HUES6 (cell line): ENCODE results near the gene HMGB4.

ENCODE experiments used
- H3K27ac ChIP-seq: 2 replicates; pipeline ENCODE4 v1.7.0; 2013; ENCODE audit warnings: low read depth, mild to moderate bottlenecking, low read length, inconsistent platforms
- H3K27me3 ChIP-seq: 2 replicates; pipeline ENCODE4 v1.6.1; 2013; ENCODE audit warnings: low read length; ENCODE audit not compliant: control insufficient read depth, insufficient read depth
- H3K36me3 ChIP-seq: 2 replicates; pipeline ENCODE4 v1.6.1; 2013; ENCODE audit warnings: low read length; ENCODE audit not compliant: control insufficient read depth, insufficient read depth
- H3K4me1 ChIP-seq: 2 replicates; pipeline ENCODE4 v1.6.1; 2013; ENCODE audit warnings: low read length; ENCODE audit not compliant: control insufficient read depth, insufficient read depth
- H3K4me3 ChIP-seq: 2 replicates; pipeline ENCODE4 v1.5.1; 2013; ENCODE audit warnings: low read depth, low read length
- H3K9ac ChIP-seq: one replicate; pipeline ENCODE4 v1.6.1; 2013; ENCODE audit warnings: mild to moderate bottlenecking, low read length
- H3K9me3 ChIP-seq: 2 replicates; pipeline ENCODE4 v1.6.1; 2013; ENCODE audit warnings: low read depth, low read length; ENCODE audit not compliant: control insufficient read depth, insufficient read depth

The HMGB4 gene

DNA sequence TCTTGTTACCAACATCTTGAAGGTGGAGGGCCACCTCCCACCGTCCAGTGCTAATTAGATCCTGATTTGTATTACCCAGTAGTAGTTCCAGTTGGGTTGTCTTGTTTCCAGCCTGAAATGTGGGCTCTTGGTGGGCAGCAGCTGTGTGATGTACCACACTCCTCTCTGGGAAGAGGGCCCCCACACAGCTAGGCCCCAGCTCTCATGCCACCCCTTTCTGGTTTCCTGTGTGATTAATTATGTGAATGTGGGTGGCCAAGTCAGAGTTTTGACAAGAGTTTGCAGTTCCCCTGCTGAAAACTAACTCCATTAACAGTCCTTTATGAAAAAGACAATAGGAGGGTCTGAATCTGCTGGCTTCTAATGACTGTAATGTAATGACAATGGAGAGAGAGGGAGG is 3.8 kb downstream of the HMGB4 start:
- no peaks in the 10 kb centered on the region for H3K36me3 ChIP-seq
- no peak overlapping the region for H3K9ac ChIP-seq
- H3K4me3 ChIP-seq, result no peak overlapping the region
- H3K27me3 ChIP-seq, result no peaks in the 10 kb centered on the region
- peaks cover 5% of the 10 kb centered on the region; the same call in 1 of the 2 replicates for H3K4me1 ChIP-seq
- H3K27ac ChIP-seq, result no peak overlapping the region
- 0 out of 2 replicates have a peak, but pooled peaks cover 6% of the 10 kb centered on the region for H3K9me3 ChIP-seq

- Histone ChIP-seq H3K4me1 (peaks cover 5% of the 10 kb centered on the region; the same call in 1 of the 2 replicates), H3K9ac (no peak overlapping the region), H3K36me3 (no peaks in the 10 kb centered on the region), H3K9me3 (peaks cover 10% of the 10 kb centered on the region), H3K27me3 (no peaks in the 10 kb centered on the region), H3K4me3 (no peak overlapping the region), H3K27ac (no peak overlapping the region)
Measured at GRCh38 chr1:33872275-33872674, 8.4 kb downstream of the HMGB4 start.

DNA sequence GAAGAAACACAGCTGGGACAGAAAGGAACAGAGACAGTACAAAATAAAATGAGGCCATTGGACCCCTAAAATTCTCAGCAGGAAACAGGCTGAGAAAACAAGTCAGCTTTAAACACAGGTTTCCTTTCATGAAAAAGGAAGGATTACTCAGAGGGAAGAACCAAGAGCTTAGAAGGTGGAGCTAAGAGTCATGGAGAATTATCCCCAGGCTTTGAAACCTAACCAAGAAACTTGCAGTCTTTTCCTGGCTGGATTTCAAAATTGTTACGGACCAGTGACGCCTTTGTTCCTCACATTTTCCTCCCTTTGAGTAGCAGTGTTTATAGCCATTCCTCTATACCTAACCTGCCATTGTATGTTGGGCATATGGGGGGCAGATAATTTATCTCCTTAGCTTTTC is 8.8 kb downstream of the HMGB4 start:
- Histone ChIP-seq H3K27me3 (no peaks in the 10 kb centered on the region), H3K36me3 (no peaks in the 10 kb centered on the region), H3K4me1 (peaks cover 5% of the 10 kb centered on the region; the same call in 1 of the 2 replicates), H3K9ac (no peak overlapping the region), H3K9me3 (peaks cover 9% of the 10 kb centered on the region), H3K4me3 (no peak overlapping the region), H3K27ac (no peak overlapping the region)

GRCh38 chr1:33874636-33875035 is 10.8 kb downstream of the HMGB4 start:
- Histone ChIP-seq H3K36me3 (no peaks in the 10 kb centered on the region), H3K4me3 (no peak overlapping the region), H3K4me1 (no peaks in the 10 kb centered on the region), H3K9me3 (peaks cover 9% of the 10 kb centered on the region), H3K9ac (no peak overlapping the region), H3K27ac (no peak overlapping the region), H3K27me3 (no peaks in the 10 kb centered on the region)

DNA sequence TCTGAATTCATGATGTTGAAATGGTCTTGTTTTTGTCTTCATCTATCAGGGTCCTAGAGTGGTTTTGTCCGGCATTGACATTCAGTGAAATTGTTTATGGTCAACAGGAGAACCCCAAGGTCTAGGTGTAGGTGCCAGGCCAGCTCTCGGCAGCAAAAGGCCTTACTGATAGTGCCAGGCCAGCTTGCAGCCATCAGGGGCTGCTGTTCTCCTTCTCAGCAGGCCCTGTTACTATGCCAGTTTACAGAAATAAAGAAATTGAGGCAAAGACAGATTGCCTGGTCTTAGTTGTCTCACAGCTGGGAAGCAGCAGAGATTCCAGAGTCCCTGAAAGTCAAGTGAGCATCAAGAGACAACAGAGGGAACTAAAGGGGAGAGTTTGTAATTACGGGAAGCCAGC is 12.0 kb downstream of the HMGB4 start:
- Histone ChIP-seq H3K4me3 (no peak overlapping the region), H3K27me3 (no peaks in the 10 kb centered on the region), H3K9ac (no peak overlapping the region)

DNA sequence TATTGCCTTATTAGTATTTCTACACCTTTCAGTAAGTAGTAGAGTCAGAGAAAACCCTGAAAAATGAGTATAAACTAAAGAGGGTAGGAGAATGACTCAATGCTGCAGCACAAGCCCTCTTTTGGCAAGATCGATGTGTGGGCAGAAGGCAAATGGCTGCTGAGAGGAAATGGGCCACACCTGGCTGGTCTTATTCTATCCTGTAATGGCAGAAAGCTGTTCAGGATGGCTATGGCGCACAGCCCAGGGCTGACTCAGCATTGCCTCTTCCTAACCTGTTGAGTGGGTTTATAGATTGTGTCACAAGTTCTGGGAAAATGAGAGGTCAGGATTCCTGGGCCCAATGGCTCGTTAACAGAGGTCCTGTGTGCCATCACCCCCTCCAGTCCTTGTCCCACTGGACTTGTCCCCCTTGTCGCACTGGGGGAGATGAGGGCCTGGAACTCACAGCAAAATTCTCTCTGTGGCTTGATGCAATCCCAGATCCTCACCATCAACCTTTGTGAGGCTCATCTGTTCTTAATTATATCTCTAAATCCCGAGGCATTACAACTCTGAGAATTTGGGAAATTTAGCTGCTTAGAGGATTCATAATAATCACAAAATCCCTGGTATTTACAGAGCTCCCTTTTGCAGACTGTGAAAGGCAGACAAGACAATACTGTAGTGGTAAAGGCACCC is 13.2 kb downstream of the HMGB4 start:
- Histone ChIP-seq H3K27ac (no peak overlapping the region), H3K4me3 (no peak overlapping the region), H3K27me3 (no peaks in the 10 kb centered on the region), H3K4me1 (no peaks in the 10 kb centered on the region), H3K9ac (no peak overlapping the region), H3K36me3 (no peaks in the 10 kb centered on the region), H3K9me3 (peaks cover 9% of the 10 kb centered on the region)

More for the DNA sequence above, 12.0 kb downstream of the HMGB4 start:
- Histone ChIP-seq H3K4me1 (no peaks in the 10 kb centered on the region), H3K27ac (no peak overlapping the region), H3K36me3 (no peaks in the 10 kb centered on the region), H3K9me3 (peaks cover 9% of the 10 kb centered on the region)

DNA sequence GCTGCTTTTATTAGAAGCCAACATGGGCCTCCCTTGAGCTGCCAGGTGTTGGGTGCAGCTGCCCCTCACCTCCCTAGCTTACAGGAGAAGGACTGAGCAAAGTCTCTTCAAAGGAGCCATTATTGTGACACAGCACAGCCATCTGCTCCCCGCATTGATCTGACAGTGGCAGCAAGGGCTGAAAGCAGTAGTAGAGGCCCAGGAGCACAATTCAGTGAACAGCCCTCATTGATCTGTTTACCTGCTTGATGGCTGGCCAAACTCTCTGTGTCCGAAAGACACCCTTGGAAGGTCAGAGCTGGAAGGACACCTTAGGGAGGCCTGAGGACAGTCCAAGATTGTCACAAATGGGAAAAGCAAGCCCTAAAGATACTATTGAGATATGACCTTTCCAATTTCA is 14.5 kb downstream of the HMGB4 start:
- no peak overlapping the region for H3K9ac ChIP-seq
- H3K36me3 ChIP-seq, result no peaks in the 10 kb centered on the region
- no peaks in the 10 kb centered on the region; the same call in 1 of the 2 replicates for H3K27me3 ChIP-seq
- no peaks in the 10 kb centered on the region for H3K4me1 ChIP-seq
- H3K9me3 ChIP-seq, result peaks cover under 1% of the 10 kb centered on the region
- no peak overlapping the region for H3K27ac ChIP-seq
- no peak overlapping the region for H3K4me3 ChIP-seq

DNA sequence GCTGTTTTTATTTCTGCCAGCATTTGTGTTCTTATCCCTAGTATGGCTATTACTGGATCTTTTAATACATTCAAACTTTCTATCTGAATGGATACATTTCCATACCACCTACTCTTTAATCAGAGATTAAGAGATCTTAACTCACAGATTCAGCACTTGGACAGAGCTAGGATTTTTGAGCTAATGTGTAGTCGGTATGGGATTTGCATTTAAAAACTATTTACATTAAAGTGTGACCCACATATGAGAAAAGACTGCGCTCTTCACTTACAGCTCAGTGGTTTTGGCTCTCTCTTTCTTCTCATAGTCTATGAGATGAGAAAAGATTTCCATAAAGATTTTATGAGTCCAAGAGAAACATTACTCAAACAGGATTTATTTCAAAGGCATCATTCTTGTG is 16.4 kb downstream of the HMGB4 start:
- Histone ChIP-seq H3K27me3 (no peaks in the 10 kb centered on the region; the same call in 1 of the 2 replicates), H3K36me3 (no peaks in the 10 kb centered on the region), H3K27ac (no peak overlapping the region), H3K4me3 (no peak overlapping the region), H3K9ac (no peak overlapping the region), H3K4me1 (no peaks in the 10 kb centered on the region), H3K9me3 (no peaks in the 10 kb centered on the region)

- H3K36me3 ChIP-seq, result no peaks in the 10 kb centered on the region
Measured at GRCh38 chr1:33886496-33886895, 22.6 kb downstream of the HMGB4 start.

GRCh38 chr1:33893147-33893830 is 29.4 kb downstream of the HMGB4 start:
- H3K27me3 ChIP-seq, result no peaks in the 10 kb centered on the region
- peaks cover 5% of the 10 kb centered on the region; the same call in 1 of the 2 replicates for H3K4me1 ChIP-seq
- H3K36me3 ChIP-seq, result no peaks in the 10 kb centered on the region
- H3K9me3 ChIP-seq, result no peaks in the 10 kb centered on the region
- H3K4me3 ChIP-seq, result no peak overlapping the region
- no peak overlapping the region for H3K27ac ChIP-seq
- H3K9ac ChIP-seq, result no peak overlapping the region

More at GRCh38 chr1:33886496-33886895, 22.6 kb downstream of the HMGB4 start:
- no peak overlapping the region for H3K4me3 ChIP-seq
- peaks cover 5% of the 10 kb centered on the region; the same call in 1 of the 2 replicates for H3K4me1 ChIP-seq
- no peaks in the 10 kb centered on the region for H3K9me3 ChIP-seq
- no peak overlapping the region for H3K27ac ChIP-seq
- no peaks in the 10 kb centered on the region; the same call in 1 of the 2 replicates for H3K27me3 ChIP-seq
- H3K9ac ChIP-seq, result no peak overlapping the region

DNA sequence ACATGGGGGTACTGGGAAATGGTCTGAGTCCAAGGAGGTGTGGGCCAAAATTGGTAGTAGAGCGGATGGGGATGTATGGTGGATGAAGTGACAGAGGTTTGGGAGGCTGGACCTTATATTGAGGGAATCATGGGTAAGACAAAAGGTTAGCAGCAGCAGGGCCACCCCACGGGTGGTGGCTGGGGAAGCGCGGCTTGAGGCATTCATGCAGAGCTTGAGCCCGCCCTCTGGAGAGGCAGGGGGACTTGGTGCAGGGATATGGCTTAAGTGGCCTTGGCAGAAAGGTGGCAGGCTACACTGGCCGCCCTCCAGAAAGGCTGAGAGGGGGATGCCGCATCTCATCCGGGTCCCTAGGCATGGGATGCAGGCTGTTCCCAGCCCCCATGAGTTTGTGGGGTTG is 31.5 kb downstream of the HMGB4 start:
- Histone ChIP-seq H3K9me3 (no peaks in the 10 kb centered on the region), H3K4me1 (peaks cover 5% of the 10 kb centered on the region; the same call in 1 of the 2 replicates), H3K27ac (no peak overlapping the region), H3K4me3 (no peak overlapping the region), H3K9ac (no peak overlapping the region), H3K36me3 (no peaks in the 10 kb centered on the region), H3K27me3 (no peaks in the 10 kb centered on the region)
